Testis (tissue), 2 donors: ENCODE measurements around the gene NPEPL1.

Source experiments
- CTCF ChIP-seq, 3 experiments: fragments of 450-650 bp in 2 of 3; fragments of 200-600 bp in 1 of 3; sonication (generic) in 1 of 3; IDR thresholded peaks; one replicate each; pipeline ENCODE4 v1.5.1; 2016 to 2019; ENCODE audit warnings: antibody characterized with exemption in 3 of 3, mild to moderate bottlenecking in 2 of 3, moderate library complexity in 1 of 3
- POLR2A ChIP-seq: fragments of 450-650 bp; IDR thresholded peaks from one replicate; pipeline ENCODE4 v1.6.1; 2017; ENCODE audit warnings: antibody characterized with exemption, mild to moderate bottlenecking, moderate library complexity

GRCh38 chr20:58699623-58700107, 7.1 kb downstream of the NPEPL1 start:
- TF ChIP-seq CTCF (IDR thresholded peaks at IDR 0.05) (no peak), POLR2A (no peak)
